Gastrocnemius medialis (tissue), 4 donors: Measurements from ENCODE around the gene GAS7.

Source experiments
- CTCF ChIP-seq, 5 experiments: fragments of 450-650 bp in 3 of 5; fragments of 200-600 bp in 2 of 5; sonication (generic) in 2 of 5; IDR thresholded peaks in 4 of 5; conservative IDR thresholded peaks in 1 of 5; 1 replicate in 4 of 5; 2 replicates in 1 of 5; pipeline ENCODE4 v1.5.1; 2016 to 2019; ENCODE audit warnings: antibody characterized with exemption in 5 of 5, mild to moderate bottlenecking in 3 of 5, moderate library complexity in 3 of 5
- POLR2A ChIP-seq, 2 donors: fragments of 450-650 bp; IDR thresholded peaks; one replicate each; pipeline ENCODE4 v1.6.1; 2017; ENCODE audit warnings: antibody characterized with exemption in 2 of 2, mild to moderate bottlenecking in 2 of 2, moderate library complexity in 2 of 2

- TF ChIP-seq POLR2A (IDR thresholded peaks at IDR 0.05) (no peak), CTCF (IDR thresholded peaks at IDR 0.05 in 4 of 5, conservative IDR thresholded peaks at IDR 0.05 in 1 of 5) (no peak)
Measured at GRCh38 chr17:10177913-10178505, 20.4 kb downstream of the GAS7 start.
